Activated CD8-positive, alpha-beta memory T cell treated with anti-CD3 and anti-CD28 coated beads, Interleukin-2, amount 50 U/mL, for 4 hours (primary cell): ENCODE results near the gene ECE2.

ENCODE experiments used
- DNase-seq: peaks from one replicate; pipeline ENCODE4 v3.0.0-alpha.2; 2020

The ECE2 gene

GRCh38 chr3:184277366-184277765 is 1.5 kb downstream of the ECE2 start:
- no peak for DNase-seq

DNA sequence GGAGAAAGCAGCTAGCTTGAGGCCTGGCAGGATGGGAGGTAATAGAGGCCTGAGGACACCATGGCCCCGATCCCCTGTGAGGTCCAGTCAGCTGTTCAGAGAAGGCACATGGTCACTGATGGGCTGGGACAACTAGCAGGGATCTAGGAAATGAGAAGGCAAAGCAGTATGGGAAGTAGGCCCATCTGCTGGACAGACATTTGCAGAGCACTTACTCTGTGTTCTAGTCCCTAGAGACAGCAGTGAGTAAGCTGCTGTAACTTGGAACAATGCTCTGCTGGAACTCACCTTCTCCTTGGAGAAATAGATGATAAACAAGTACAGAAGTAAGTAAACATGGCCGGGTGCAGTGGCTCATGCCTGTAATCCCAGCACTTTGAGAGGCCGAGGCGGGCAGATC is 7.1 kb downstream of the ECE2 start:
- DNase-seq: no peak

DNA sequence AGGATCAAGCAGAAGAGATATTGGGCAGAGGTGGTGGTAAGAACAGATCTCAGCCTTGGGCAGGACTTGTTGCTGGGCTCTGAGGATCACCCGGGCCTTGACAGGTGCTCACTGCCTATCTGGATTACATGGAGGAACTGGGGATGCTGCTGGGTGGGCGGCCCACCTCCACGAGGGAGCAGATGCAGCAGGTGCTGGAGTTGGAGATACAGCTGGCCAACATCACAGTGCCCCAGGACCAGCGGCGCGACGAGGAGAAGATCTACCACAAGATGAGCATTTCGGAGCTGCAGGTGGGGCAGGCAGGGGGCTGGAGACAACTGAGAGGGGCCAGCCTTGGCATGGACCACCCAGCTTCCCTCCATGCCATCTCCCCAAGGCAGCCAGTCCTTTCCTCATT is 7.9 kb downstream of the ECE2 start:
- no peak for DNase-seq

- no peak for DNase-seq
Observed at GRCh38 chr3:184284696-184285095, 8.9 kb downstream of the ECE2 start.

- peak; percentile 65 for DNase-seq
Observed at GRCh38 chr3:184289426-184289938, 13.7 kb downstream of the ECE2 start.

- no peak for DNase-seq
Observed at GRCh38 chr3:184290331-184290730, 14.5 kb downstream of the ECE2 start.

DNA sequence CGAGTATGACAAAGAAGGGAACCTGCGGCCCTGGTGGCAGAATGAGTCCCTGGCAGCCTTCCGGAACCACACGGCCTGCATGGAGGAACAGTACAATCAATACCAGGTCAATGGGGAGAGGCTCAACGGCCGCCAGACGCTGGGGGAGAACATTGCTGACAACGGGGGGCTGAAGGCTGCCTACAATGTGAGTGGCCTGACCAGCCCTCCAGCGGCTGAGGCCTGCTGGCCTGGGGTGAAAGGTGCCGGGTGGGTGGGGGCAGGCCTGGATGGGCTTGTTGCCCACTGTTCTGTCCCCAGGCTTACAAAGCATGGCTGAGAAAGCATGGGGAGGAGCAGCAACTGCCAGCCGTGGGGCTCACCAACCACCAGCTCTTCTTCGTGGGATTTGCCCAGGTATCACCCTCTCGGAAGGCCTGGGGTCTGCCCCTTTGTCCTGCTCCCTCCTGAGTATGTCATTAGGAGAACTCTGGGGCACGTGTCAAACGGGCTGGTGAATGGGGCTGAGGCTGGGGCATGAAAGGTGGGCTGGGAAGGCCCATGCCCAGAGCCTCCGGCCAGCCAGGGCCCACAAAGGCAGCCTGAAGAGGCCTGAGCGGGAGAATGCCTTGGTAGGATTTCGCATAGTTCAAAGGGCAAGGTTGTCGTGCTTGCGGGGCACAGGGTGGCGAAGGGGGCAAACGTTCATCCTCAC is 15.4 kb downstream of the ECE2 start:
- DNase-seq: no peak

DNA sequence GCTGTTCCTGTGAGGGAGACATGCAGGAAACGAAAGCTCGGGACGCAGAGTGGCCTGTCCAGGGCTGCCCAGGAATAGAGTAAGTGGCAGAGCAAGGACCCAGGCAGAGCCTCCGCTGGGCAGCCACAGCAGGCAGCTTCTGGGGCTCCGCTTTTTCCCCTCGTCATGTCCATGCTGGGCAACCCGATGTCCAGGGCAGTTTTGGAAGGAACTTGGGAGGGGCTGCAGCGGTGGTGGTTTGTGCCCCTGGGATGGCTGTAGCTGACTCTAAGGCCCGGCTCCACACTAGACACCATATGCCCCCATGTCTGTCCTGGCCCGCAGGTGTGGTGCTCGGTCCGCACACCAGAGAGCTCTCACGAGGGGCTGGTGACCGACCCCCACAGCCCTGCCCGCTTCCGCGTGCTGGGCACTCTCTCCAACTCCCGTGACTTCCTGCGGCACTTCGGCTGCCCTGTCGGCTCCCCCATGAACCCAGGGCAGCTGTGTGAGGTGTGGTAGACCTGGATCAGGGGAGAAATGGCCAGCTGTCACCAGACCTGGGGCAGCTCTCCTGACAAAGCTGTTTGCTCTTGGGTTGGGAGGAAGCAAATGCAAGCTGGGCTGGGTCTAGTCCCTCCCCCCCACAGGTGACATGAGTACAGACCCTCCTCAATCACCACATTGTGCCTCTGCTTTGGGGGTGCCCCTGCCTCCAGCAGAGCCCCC is 16.1 kb downstream of the ECE2 start:
- no peak for DNase-seq

DNA sequence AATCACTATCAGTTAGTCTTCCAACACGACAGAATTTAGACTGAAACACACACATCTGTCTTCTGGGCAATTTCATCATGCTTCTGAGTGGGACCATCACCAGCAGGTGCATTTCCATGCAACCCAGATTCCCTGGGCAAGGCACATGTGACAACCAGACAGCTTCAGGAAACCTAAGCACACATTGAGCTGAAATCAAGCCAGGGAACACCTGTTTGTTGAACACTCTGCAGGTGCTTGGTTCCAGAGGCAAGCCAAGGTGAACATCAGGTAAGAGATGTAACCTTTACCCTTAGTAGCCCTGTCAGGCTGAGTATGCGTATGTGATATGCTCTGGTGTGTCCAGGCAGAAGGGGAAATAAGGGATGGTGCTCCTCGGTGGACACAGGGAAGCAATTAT is 19.9 kb downstream of the ECE2 start:
- DNase-seq: no peak

GRCh38 chr3:184296616-184297015 is 20.8 kb downstream of the ECE2 start:
- no peak for DNase-seq

- DNase-seq: peak; percentile 98
Observed at GRCh38 chr3:184298759-184299487, 23.1 kb downstream of the ECE2 start, which contains the start of gene PSMD2. Gene PSMD2, plus strand, starts transcription at chr3:184299241. Its CDS starts 26 bp downstream, at chr3:184299267.

DNA sequence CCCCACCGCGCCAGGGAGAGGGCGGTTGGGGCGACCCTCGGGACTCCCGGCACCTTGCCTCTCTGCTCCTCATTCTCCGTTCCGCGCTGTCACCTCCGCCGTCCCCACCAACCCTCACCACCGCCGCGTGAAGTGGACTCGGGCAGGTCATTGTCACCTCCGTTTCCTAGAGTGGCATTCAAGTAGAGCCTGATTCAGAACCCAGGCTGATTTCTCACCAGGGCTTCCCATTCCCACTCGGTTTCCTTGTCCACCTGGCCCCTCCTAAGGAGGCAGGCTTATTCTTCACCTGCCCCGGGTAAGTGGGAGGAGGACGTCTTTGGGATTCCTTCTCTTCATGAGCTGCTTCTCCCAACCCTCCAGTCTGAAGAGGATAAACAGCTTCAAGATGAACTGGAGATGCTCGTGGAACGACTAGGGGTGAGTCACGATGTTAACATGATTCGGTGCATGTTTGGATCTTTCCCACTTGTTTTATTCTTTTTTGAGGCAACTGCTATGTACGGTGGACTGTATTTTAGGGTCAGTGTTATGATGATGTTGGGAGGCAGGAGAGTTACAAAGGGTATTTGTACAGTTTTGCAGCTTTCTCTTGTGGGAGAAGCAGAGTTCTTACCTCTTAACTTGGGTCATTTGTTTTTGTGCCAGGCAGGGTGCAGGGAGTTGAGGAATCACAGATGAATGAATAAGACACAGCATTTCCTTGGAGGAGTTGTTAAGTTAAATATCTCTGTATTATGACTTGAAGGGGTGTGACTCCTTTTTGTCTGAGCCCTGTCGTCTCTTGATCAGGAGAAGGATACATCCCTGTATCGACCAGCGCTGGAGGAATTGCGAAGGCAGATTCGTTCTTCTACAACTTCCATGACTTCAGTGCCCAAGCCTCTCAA is 23.9 kb downstream of the ECE2 start:
- no peak for DNase-seq

DNA sequence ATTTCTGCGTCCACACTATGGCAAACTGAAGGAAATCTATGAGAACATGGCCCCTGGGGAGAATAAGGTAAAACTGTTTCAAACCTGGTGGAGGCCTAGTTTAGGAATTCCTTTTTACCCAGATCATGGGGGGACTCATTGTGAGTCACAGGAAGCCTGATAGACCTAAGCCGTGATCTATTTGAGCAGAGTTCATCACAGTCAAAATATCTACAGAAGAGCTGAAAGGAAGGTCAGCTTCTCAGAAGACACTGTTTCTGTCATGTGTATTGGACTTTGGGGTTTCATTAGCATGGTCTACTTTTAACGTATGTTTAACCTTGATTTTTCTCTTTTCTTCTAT is 24.5 kb downstream of the ECE2 start:
- no peak for DNase-seq

GRCh38 chr3:184305577-184305976 is 29.8 kb downstream of the ECE2 start:
- no peak for DNase-seq

DNA sequence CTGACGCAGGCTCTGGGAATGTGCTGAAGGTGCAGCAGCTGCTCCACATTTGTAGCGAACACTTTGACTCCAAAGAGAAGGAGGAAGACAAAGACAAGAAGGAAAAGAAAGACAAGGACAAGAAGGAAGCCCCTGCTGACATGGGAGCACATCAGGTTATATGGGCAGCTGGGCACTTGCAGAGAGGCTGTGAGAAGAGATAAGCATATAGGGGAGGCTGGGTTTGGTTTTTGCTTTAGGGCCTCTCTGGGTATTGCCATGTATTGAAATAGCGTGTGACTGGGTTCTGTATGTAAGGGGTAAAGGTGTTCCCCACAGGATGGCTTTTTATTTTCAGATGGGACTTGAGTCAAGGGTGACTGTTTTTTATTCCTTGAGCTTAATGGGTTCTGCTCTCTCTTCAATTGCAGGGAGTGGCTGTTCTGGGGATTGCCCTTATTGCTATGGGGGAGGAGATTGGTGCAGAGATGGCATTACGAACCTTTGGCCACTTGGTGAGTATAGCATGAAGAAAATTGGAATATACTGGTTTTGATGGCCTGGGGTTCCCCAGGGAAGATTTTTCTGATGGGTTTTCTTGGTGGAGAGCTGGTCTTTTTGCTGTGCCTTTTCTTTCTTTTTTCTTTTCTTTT is 30.6 kb downstream of the ECE2 start:
- DNase-seq: no peak

DNA sequence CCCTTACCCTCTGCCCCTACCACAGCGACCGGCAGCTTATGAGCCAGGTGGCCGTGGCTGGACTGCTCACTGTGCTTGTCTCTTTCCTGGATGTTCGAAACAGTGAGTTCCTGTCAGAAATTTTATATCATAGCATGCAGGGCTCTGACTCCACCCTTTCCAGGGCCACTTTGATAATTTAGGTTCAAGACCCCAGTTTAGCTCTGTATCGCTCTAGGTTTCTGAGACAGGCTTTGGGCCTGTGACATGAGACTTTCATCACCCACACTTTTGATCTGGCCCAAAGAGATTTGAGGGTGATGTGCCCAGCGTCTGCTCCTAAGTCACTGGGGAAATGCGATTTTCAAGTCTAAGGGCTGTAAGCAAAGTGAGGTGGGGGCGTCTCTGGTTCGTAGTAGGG is 32.1 kb downstream of the ECE2 start:
- DNase-seq: no peak

- DNase-seq: no peak
Observed at GRCh38 chr3:184308744-184309143, 32.9 kb downstream of the ECE2 start.

- no peak for DNase-seq
Observed at GRCh38 chr3:184311633-184312032, 35.8 kb downstream of the ECE2 start.

GRCh38 chr3:184314363-184314699 is 38.5 kb downstream of the ECE2 start, which contains the start of gene EIF4G1:
Gene EIF4G1, plus strand, starts transcription at chr3:184314606. Its CDS starts 1,191 bp downstream, at chr3:184315797.
- DNase-seq: peak; percentile 93

- DNase-seq: peak; percentile 68
Observed at GRCh38 chr3:184314700-184315542, 39.1 kb downstream of the ECE2 start.

DNA sequence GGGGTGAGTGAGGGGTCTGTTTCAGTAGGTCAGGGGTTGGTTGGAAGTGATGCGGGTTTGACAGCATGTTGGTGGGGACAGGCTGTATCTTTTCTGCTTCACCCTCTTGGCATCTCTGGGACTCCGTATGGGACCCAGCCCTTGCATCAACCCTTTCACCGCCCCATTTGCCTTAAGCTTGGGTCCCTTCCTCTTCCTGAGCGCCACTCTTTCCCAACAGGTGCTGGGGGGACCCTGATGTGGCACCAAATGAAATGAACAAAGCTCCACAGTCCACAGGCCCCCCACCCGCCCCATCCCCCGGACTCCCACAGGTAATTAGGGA is 39.7 kb downstream of the ECE2 start:
- no peak for DNase-seq
